UCSD-AML1 (cell line): Measurements from ENCODE around the gene DUSP14.

Experiments used
- DNase-seq: peaks from one replicate; lab custom pipeline; 2025; ENCODE audit not compliant: unreplicated experiment; lab: John Stamatoyannopoulos, UW

Gene DUSP14

GRCh38 chr17:37553401-37553966 is 63.8 kb downstream of the DUSP14 start:
- no peak for DNase-seq

GRCh38 chr17:37555386-37555785 is 65.7 kb downstream of the DUSP14 start:
- DNase-seq, result no peak

- DNase-seq, result no peak
These were observed 67.8 kb downstream of the DUSP14 start for GRCh38 chr17:37557482-37557881.

- DNase-seq, result no peak
These were observed 68.6 kb downstream of the DUSP14 start for GRCh38 chr17:37558299-37558698.

- DNase-seq, result no peak
These were observed 72.5 kb downstream of the DUSP14 start for GRCh38 chr17:37562016-37562745.
